Karpas-422 (cell line): Measurements from ENCODE around the gene MXRA8. TPM values are rescaled to one million over a fixed set of nuclear protein-coding genes. Genes with fewer than 3 reads are reported as not detected.

Experiments
- DNase-seq: peaks from one replicate; pipeline ENCODE4 v3.0.0-alpha.2; 2015
- H2AFZ ChIP-seq: fragments of 200-600 bp; sonication (generic); 2 replicates; pipeline ENCODE4 v1.6.1; 2014; ENCODE audit warnings: antibody characterized with exemption, low read length, mixed read lengths
- H3K27ac ChIP-seq: fragments of 200-600 bp; sonication (generic); 2 replicates; pipeline ENCODE4 v1.5.1; 2014; ENCODE audit warnings: mild to moderate bottlenecking, low read length, moderate library complexity
- H3K27me3 ChIP-seq: fragments of 200-600 bp; sonication (generic); 2 replicates; pipeline ENCODE4 v1.6.1; 2014; ENCODE audit warnings: low read length, mixed read lengths
- H3K36me3 ChIP-seq: fragments of 200-600 bp; sonication (generic); 2 replicates; pipeline ENCODE4 v1.6.1; 2014; ENCODE audit warnings: low read length, mixed read lengths; ENCODE audit not compliant: insufficient read depth
- H3K4me1 ChIP-seq: fragments of 200-600 bp; sonication (generic); 2 replicates; pipeline ENCODE4 v1.6.1; 2014; ENCODE audit warnings: mild to moderate bottlenecking, low read length, mixed read lengths
- H3K4me2 ChIP-seq: fragments of 200-600 bp; sonication (generic); 2 replicates; pipeline ENCODE4 v1.6.1; 2014; ENCODE audit warnings: low read length, low read depth, mild to moderate bottlenecking; ENCODE audit not compliant: poor library complexity, severe bottlenecking
- H3K4me3 ChIP-seq: fragments of 200-600 bp; sonication (generic); 2 replicates; pipeline ENCODE4 v1.5.1; 2014; ENCODE audit warnings: mild to moderate bottlenecking, antibody characterized with exemption, low read length, mixed read lengths
- H3K79me2 ChIP-seq: fragments of 200-600 bp; sonication (generic); 2 replicates; pipeline ENCODE4 v1.6.1; 2014; ENCODE audit warnings: mild to moderate bottlenecking, low read length, mixed read lengths
- H3K9ac ChIP-seq: fragments of 200-600 bp; sonication (generic); 2 replicates; pipeline ENCODE4 v1.6.0; 2014; ENCODE audit warnings: low read length
- H3K9me2 ChIP-seq: fragments of 200-600 bp; sonication (generic), shearing (Covaris generic); replicated peaks from 2 replicates; pipeline ENCODE4 v1.6.0; 2014; ENCODE audit warnings: mild to moderate bottlenecking, low read length, moderate library complexity; ENCODE audit not compliant: insufficient read depth
- H3K9me3 ChIP-seq: fragments of 300-700, 200-600 bp; sonication (generic); 2 replicates; pipeline ENCODE4 v1.6.1; 2014; ENCODE audit warnings: low read length, mixed read lengths
- H4K20me1 ChIP-seq: fragments of 200-600 bp; sonication (generic); 2 replicates; pipeline ENCODE4 v1.6.1; 2014; ENCODE audit warnings: mild to moderate bottlenecking, antibody characterized with exemption, low read length, low read depth; ENCODE audit not compliant: insufficient read depth
- total RNA-seq: library from RNA; depleted of rRNA; stranded (reverse); fragments of >200 nt; shearing (Covaris generic); gene quantifications from 2 replicates; pipeline ENCODE4 v1.2.3, GENCODE V29; 2014; ENCODE audit warnings: low replicate concordance

The MXRA8 gene
- total RNA-seq, 1 experiment from 2014 or later: not detected

DNA sequence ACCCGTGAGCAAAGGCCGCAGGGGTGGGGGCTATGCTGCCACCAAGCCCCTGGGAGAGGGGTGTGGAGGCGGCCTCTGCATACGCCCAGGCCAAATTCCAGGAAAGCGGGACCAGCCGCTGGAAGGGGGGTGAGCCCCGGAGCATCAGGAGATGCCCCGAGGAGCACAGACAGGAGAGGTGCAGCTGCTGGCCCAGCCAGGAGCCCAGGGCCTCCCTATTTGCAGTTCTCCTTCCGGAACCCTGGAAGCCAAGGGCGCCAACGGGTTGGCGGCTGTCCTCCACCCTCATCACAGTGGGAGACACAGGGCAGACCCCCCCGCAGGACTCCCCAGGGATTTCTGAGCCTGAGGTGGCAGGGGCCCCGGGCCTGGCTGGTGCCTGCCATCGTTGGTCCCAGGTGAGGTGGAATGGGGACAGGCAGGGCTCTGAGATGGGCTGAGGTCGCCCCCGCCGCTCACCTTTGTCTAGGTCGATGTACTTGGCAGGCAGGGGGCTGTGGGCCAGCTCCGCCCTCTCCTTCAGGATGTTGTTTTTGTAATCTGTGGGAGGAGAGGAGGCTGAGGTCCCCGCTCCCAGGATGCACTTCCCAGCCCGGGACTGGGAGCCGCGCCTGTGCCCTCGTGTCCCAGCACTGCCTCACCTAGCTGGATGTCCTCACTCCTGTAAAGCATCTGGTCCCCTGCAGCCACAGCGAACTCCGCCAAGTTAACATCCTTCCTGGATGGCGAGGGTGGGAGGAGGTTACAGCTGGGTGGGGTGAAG lies 4.8 kb downstream of the MXRA8 start:
- peaks cover 11% of the 10 kb centered on the region; the same call in 1 of the 2 replicates for H4K20me1 ChIP-seq
- peaks cover 3% of the 10 kb centered on the region for H3K79me2 ChIP-seq
- peak; percentile 52 for DNase-seq
- H3K27ac ChIP-seq: no peak overlapping the region
- no peak overlapping the region for H2AFZ ChIP-seq
- H3K27me3 ChIP-seq: no peaks in the 10 kb centered on the region
- no peaks in the 10 kb centered on the region for H3K9me3 ChIP-seq
- no peak overlapping the region for H3K4me3 ChIP-seq
- H3K4me1 ChIP-seq: peaks cover 23% of the 10 kb centered on the region
- no peak overlapping the region for H3K9ac ChIP-seq
- peak overlapping the region; percentile 29 for H3K4me2 ChIP-seq
- H3K36me3 ChIP-seq: no peaks in the 10 kb centered on the region
- H3K9me2 ChIP-seq: no peaks in the 10 kb centered on the region

DNA sequence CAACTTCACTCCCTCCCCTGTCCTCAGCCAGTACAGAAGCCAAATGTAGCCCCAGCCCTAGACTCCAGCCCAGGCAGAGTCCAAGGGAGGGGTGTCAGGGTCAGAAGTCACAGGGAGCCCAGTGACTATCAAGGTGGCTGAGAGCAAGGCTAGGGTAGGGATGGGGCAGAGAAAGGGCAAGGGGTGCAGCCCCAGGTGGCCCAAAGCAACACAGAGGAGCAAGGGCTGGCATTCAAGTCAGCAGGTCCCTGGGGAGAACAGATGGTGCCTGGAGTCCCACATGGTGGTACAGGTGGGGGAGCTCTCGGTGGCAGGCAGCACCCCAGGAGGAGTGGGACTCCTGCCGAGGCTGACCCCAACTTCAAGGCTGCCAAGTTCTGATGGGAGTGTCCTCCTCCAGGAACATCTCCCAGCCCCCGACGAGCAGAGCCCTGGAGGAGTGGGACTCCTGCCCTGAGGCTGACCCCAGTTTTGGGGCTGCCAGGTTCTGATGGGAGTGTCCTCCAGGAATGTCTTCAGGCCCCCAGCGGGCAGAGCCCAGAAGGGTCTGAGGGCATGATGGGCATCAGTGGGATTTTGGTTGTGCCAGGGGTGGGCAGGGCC lies 5.5 kb downstream of the MXRA8 start:
- H3K36me3 ChIP-seq: no peaks in the 10 kb centered on the region
- H3K9me3 ChIP-seq: no peaks in the 10 kb centered on the region
- H3K27ac ChIP-seq: no peak overlapping the region
- H3K79me2 ChIP-seq: peaks cover 10% of the 10 kb centered on the region
- peak overlapping the region; percentile 29 for H3K4me2 ChIP-seq
- peaks cover 26% of the 10 kb centered on the region for H3K4me1 ChIP-seq
- no peaks in the 10 kb centered on the region for H3K9me2 ChIP-seq
- H3K4me3 ChIP-seq: peak overlapping the region; percentile 3; the same call in 1 of the 2 replicates
- H4K20me1 ChIP-seq: peaks cover 11% of the 10 kb centered on the region; the same call in 1 of the 2 replicates
- no peaks in the 10 kb centered on the region for H3K27me3 ChIP-seq
- peak; percentile 83 for DNase-seq
- no peak overlapping the region for H2AFZ ChIP-seq
- H3K9ac ChIP-seq: peak overlapping the region; percentile 33; the same call in 1 of the 2 replicates

GRCh38 chr1:1351511-1352427 lies 6.6 kb downstream of the MXRA8 start:
- no peak for DNase-seq
- Histone ChIP-seq H4K20me1 (peaks cover 20% of the 10 kb centered on the region; the same call in 1 of the 2 replicates), H3K9ac (peak overlapping the region; percentile 33; the same call in 1 of the 2 replicates), H3K79me2 (peaks cover 21% of the 10 kb centered on the region), H3K27ac (no peak overlapping the region), H2AFZ (no peak overlapping the region), H3K36me3 (no peaks in the 10 kb centered on the region), H3K4me2 (peak overlapping the region; percentile 29), H3K4me1 (peaks cover 37% of the 10 kb centered on the region), H3K9me3 (no peaks in the 10 kb centered on the region), H3K9me2 (no peaks in the 10 kb centered on the region), H3K27me3 (no peaks in the 10 kb centered on the region), H3K4me3 (peak overlapping the region; percentile 3; the same call in 1 of the 2 replicates)

- H4K20me1 ChIP-seq: peaks cover 40% of the 10 kb centered on the region; the same call in 1 of the 2 replicates
These were observed 8.9 kb downstream of the MXRA8 start, which contains the start of gene DVL1 for GRCh38 chr1:1349256-1350012. Gene DVL1, minus strand, starts transcription at chr1:1349418. Its CDS starts 353 bp downstream, at chr1:1349065.

GRCh38 chr1:1348420-1349255 lies 9.7 kb downstream of the MXRA8 start:
- peaks cover 46% of the 10 kb centered on the region; the same call in 1 of the 2 replicates for H4K20me1 ChIP-seq
- peaks cover 53% of the 10 kb centered on the region for H3K79me2 ChIP-seq
- no peaks in the 10 kb centered on the region for H3K27me3 ChIP-seq
- H3K4me3 ChIP-seq: peak overlapping the region; percentile 99
- no peak overlapping the region for H2AFZ ChIP-seq
- no peaks in the 10 kb centered on the region for H3K9me3 ChIP-seq
- H3K9ac ChIP-seq: peak overlapping the region; percentile 99
- no peaks in the 10 kb centered on the region for H3K9me2 ChIP-seq
- peak; percentile 55 for DNase-seq
- H3K36me3 ChIP-seq: no peaks in the 10 kb centered on the region
- peak overlapping the region; percentile 94 for H3K4me2 ChIP-seq
- H3K4me1 ChIP-seq: peaks cover 57% of the 10 kb centered on the region
- H3K27ac ChIP-seq: peak overlapping the region; percentile 86

More at GRCh38 chr1:1349256-1350012, 8.9 kb downstream of the MXRA8 start, which contains the start of gene DVL1:
- Histone ChIP-seq H3K9ac (peak within 1 kb of the TSS; percentile 99), H3K27me3 (no peaks in the 10 kb centered on the region), H3K4me2 (peak within 1 kb of the TSS; percentile 94), H3K4me3 (peak within 1 kb of the TSS; percentile 99), H3K9me2 (no peaks in the 10 kb centered on the region), H3K36me3 (no peaks in the 10 kb centered on the region), H3K27ac (peak within 1 kb of the TSS; percentile 86), H2AFZ (no peak within 1 kb of the TSS), H3K9me3 (no peaks in the 10 kb centered on the region), H3K79me2 (peaks cover 45% of the 10 kb centered on the region), H3K4me1 (peaks cover 57% of the 10 kb centered on the region)
- DNase-seq: peak; percentile 89

GRCh38 chr1:1347663-1348419 lies 10.5 kb downstream of the MXRA8 start:
- Histone ChIP-seq H3K4me2 (peak overlapping the region; percentile 94), H2AFZ (no peak overlapping the region), H3K4me3 (peak overlapping the region; percentile 99), H3K27ac (peak overlapping the region; percentile 86), H3K9me3 (no peaks in the 10 kb centered on the region), H3K9ac (peak overlapping the region; percentile 99), H3K27me3 (no peaks in the 10 kb centered on the region), H3K4me1 (peaks cover 49% of the 10 kb centered on the region), H4K20me1 (peaks cover 49% of the 10 kb centered on the region; the same call in 1 of the 2 replicates), H3K9me2 (no peaks in the 10 kb centered on the region), H3K36me3 (no peaks in the 10 kb centered on the region), H3K79me2 (peaks cover 56% of the 10 kb centered on the region)
- DNase-seq: peak; percentile 79
